Body of pancreas (tissue), 4 donors: ENCODE results near the gene IL17RA. TPM values are rescaled to one million over a fixed set of nuclear protein-coding genes. Genes with fewer than 3 reads are reported as not detected.

Source experiments
- ATAC-seq: fragments of 150-250 bp; one replicate; pipeline ENCODE4 v1.9.1; 2016
- DNase-seq, 4 donors: peaks; one replicate each; pipeline ENCODE4 v3.0.0-alpha.2; 2019
- H3K27ac ChIP-seq, 4 donors: fragments of 200-600 bp; sonication (generic); 1 replicate in 3 of 4; 2 replicates in 1 of 4; pipeline versions ENCODE4 v1.5.1 to v1.6.1; 2016 to 2019; ENCODE audit warnings: mild to moderate bottlenecking in 1 of 4, mixed read lengths in 1 of 4, moderate library complexity in 1 of 4
- H3K27me3 ChIP-seq, 2 donors: fragments of 200-600 bp; sonication (generic); one replicate each; pipeline ENCODE4 v1.6.0; 2016; ENCODE audit warnings: mild to moderate bottlenecking in 1 of 2
- H3K36me3 ChIP-seq, 2 donors: fragments of 200-600 bp; sonication (generic); replicated peaks in 1 of 2; 2 replicates each; pipeline ENCODE4 v1.5.1; 2016; ENCODE audit warnings: low read depth in 2 of 2; ENCODE audit not compliant: insufficient read depth in 1 of 2
- H3K4me1 ChIP-seq: fragments of 200-600 bp; sonication (generic); one replicate; pipeline ENCODE4 v1.6.0; 2016
- H3K4me3 ChIP-seq, 2 donors: fragments of 200-600 bp; sonication (generic); 1 replicate in 1 of 2; 2 replicates in 1 of 2; pipeline ENCODE4 v1.5.1; 2016 to 2019
- H3K9me3 ChIP-seq, 3 donors: fragments of 200-600 bp; sonication (generic); 1 replicate in 2 of 3; 2 replicates in 1 of 3; pipeline ENCODE4 v1.5.1; 2016
- POLR2A ChIP-seq, 3 donors: fragments of 450-650 bp; IDR thresholded peaks; one replicate each; pipeline ENCODE4 v1.6.1; 2016; ENCODE audit warnings: antibody characterized with exemption in 3 of 3, mild to moderate bottlenecking in 2 of 3
- WGBS, 2 donors: methylation state at CpG; one replicate each; pipeline ENCODE4 v1.1.5; 2017; 5-methylcytosine and 5-hydroxymethylcytosine counted together
- intact Hi-C: fragments of 100-400 bp; cut with DNase I; formaldehyde crosslinking; loops from one replicate; pipeline ENCODE4 v1.15.1; 2023
- total RNA-seq, 2 donors: library from RNA; depleted of rRNA; stranded (reverse); fragments of >200 nt; gene quantifications; one replicate each; pipeline ENCODE4 v1.1.0, GENCODE V29; 2016
- TF ChIP-seq, protein P1 (sequence below), 7 experiments: fragments of 450-650 bp in 4 of 7; fragments of 200-600 bp in 3 of 7; sonication (generic) in 3 of 7; IDR thresholded peaks; one replicate each; pipeline ENCODE4 v1.5.1; 2016 to 2019; ENCODE audit warnings: antibody characterized with exemption in 7 of 7

IL17RA gene
- total RNA-seq, 2 donors from 2014 or later: 8.3 to 13.8 TPM

DNA sequence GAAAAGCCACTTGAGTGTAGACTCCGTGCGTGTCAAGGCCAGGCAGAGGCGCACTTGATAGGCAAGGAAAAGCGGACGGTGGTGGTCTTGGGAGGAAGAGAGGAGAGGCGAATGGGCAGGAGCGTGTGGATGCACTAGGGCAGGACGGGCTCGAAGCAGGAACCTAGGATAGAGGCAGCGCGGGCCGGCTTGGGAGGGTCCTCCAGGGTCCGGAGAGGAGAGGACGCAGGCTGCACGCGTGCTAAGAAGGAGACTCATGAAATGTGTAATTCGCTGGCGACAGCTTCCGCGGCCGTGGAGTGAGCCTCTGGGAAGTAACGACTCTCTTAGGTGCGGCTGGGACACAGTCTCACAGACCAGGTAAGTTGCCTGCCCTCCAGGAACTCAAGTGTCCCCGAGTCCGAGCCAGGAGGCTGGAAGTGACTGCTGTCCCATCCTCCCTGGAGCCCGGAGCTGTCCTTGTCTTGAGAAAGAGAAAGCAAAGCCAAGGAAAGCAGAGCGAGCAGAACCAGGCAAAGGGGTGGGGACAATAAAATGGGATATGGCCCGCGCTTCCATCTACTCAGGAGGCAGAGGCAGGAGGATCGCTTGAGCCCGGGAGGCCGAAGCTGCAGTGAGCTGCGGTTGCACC, 874 bp upstream of the IL17RA start:
- intact Hi-C loops: no loop called here
- DNase-seq: peak in 1 of 4 donors; percentile 21
- H3K36me3 ChIP-seq: no peaks in the 10 kb centered on the region
- H3K4me1 ChIP-seq: peaks cover 26% of the 10 kb centered on the region
- 88 to 91% methylated on average over 33 of the region's 33 CpGs for WGBS, 2 donors
- no peak overlapping the region for H3K4me3 ChIP-seq
- TF ChIP-seq, protein P1, sequence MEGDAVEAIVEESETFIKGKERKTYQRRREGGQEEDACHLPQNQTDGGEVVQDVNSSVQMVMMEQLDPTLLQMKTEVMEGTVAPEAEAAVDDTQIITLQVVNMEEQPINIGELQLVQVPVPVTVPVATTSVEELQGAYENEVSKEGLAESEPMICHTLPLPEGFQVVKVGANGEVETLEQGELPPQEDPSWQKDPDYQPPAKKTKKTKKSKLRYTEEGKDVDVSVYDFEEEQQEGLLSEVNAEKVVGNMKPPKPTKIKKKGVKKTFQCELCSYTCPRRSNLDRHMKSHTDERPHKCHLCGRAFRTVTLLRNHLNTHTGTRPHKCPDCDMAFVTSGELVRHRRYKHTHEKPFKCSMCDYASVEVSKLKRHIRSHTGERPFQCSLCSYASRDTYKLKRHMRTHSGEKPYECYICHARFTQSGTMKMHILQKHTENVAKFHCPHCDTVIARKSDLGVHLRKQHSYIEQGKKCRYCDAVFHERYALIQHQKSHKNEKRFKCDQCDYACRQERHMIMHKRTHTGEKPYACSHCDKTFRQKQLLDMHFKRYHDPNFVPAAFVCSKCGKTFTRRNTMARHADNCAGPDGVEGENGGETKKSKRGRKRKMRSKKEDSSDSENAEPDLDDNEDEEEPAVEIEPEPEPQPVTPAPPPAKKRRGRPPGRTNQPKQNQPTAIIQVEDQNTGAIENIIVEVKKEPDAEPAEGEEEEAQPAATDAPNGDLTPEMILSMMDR (IDR thresholded peaks at IDR 0.05): no peak
- no peak for TF ChIP-seq POLR2A (IDR thresholded peaks at IDR 0.05)
- H3K27me3 ChIP-seq: no peaks in the 10 kb centered on the region
- ATAC-seq: no peak
- H3K9me3 ChIP-seq: no peaks in the 10 kb centered on the region
- peak overlapping the region in 3 of 4 donors; percentile 68 to 95 (median 91) for H3K27ac ChIP-seq

DNA sequence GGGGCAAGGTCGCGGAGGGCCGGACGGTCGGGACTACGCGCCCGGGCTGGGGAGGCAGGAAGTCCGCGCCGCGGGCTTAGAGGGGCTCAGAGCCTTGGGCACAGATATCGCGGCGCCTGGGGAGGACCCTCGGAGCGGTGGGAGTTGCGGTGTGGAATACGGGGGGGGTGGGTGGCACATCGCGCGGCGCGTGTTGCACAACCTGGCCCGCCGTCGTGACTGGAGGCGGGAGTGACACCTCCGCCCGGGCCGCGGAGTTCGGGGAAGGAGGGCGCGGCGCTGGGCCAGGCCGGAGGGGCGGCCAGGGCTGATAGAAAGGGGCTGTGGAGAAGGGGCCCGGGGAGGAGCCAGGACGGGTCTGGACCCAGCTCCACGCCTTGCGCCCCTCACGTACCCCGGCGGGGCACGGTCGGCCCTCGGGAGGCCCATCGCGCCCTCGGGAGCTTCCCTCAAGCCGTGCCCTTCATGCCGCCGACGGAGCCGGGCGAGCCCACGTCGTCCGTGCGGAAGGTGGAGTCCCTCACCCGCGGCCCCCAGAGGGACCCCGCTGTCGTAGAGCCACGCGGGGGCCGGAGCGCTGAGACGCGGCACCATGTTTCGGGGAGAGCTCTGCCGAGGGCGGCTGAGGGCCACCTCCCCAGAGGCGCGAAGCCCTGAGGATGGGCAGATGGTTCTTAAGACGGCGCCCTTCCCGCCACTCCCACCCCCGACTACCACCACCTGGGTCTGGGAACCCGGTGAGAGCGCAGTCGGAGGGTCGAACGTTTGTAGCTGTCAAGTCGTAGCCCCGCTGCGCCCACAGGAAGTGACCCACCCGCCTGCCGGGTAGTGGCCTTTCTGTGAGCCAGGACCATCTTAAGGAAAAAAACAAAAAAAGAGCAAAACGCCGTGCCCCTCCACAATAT, 729 bp downstream of the IL17RA start:
- ATAC-seq (peak; percentile 50), DNase-seq (peak; percentile 31 to 50 (median 45))
- TF ChIP-seq, protein P1 (IDR thresholded peaks at IDR 0.05): no peak
- no peak for TF ChIP-seq POLR2A (IDR thresholded peaks at IDR 0.05)
- Histone ChIP-seq H3K27ac (peak overlapping the region; percentile 48 to 95 (median 80)), H3K4me1 (peaks cover 26% of the 10 kb centered on the region), H3K27me3 (no peaks in the 10 kb centered on the region), H3K36me3 (no peaks in the 10 kb centered on the region), H3K9me3 (no peaks in the 10 kb centered on the region), H3K4me3 (peak overlapping the region; percentile 74 to 88)
- whole genome bisulfite sequencing, 2 donors: 8 to 19% methylated on average over 38 to 79 of the region's 92 CpGs
- intact Hi-C loops: loop anchor here (5.0 kb wide), 1 partner anchor 82 kb away; no protein-coding TSS in a partner anchor

DNA sequence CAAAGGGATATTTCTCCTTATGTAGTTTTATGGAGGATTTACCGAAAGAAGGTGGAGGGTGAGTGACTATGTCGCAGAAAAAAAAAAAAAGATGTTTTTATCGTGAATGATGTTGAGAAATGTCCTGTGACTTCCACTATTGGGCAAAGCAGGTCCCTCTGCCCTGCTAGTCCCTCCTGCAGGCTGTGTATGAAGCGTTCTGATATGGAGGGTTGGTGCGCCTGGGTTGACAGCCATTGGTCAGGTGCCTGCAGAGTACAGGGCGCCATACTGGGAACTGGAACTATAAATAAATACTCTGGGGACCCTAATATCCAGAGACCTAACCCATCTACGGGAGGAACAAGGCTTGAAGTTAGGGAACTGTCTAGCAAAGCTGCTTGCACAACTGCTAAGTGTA, 1.5 kb downstream of the IL17RA start:
- intact Hi-C loops: loop anchor here (5.0 kb wide), 1 partner anchor 81 kb away; no protein-coding TSS in a partner anchor
- Histone ChIP-seq H3K9me3 (no peaks in the 10 kb centered on the region), H3K4me3 (peak overlapping the region in 1 of 2 donors; percentile 88), H3K4me1 (peaks cover 26% of the 10 kb centered on the region), H3K27me3 (no peaks in the 10 kb centered on the region), H3K27ac (no peak overlapping the region), H3K36me3 (no peaks in the 10 kb centered on the region)
- WGBS, 2 donors: 78 to 86% methylated on average over 7 of the region's 7 CpGs
- ATAC-seq (no peak), DNase-seq (no peak)
- TF ChIP-seq, protein P1 (IDR thresholded peaks at IDR 0.05): no peak
- no peak for TF ChIP-seq POLR2A (IDR thresholded peaks at IDR 0.05)

DNA sequence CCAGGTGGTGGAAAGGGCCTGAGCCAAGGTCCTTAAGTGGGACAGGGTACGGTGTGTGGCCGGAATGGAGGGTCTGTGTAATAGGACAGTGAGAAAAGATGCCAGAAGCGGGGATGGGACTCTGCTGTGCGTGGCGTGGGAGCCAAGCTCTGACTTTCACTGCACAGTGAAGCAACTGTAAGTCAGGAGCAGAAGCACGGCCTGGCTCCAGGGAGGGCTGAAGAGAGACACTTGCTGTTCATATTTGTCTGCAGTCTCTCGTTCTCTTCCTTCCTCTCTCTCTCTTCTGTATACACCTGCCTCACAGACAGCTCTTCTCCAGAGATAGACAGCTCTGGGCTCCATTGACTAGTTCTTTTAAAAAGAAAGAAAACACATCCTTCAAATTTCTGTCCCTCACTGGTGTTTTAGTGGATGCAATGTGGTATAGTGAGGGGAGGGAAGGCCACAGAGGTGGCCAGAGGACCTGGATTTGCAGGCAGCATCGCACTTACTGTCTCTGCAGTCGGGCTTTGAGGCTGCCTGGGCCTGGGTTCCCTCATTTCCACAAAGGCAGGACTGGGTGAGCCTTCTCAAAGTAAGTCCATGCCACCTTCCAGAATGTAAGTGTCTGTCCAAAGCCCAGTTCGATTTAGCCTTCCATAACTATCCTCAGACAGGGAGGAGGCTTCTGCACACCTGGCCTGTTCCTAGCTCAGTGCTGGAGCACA, 2.1 kb downstream of the IL17RA start:
- no peaks in the 10 kb centered on the region for H3K9me3 ChIP-seq
- H3K27ac ChIP-seq: no peak overlapping the region
- peaks cover 26% of the 10 kb centered on the region for H3K4me1 ChIP-seq
- no peak for TF ChIP-seq POLR2A (IDR thresholded peaks at IDR 0.05)
- TF ChIP-seq, protein P1 (IDR thresholded peaks at IDR 0.05): no peak
- H3K36me3 ChIP-seq: no peaks in the 10 kb centered on the region
- ATAC-seq (no peak), DNase-seq (no peak)
- WGBS, 2 donors: 70 to 80% methylated on average over 10 of the region's 10 CpGs
- intact Hi-C loops: loop anchor here (5.0 kb wide), 1 partner anchor 80 kb away; no protein-coding TSS in a partner anchor
- no peak overlapping the region for H3K4me3 ChIP-seq
- no peaks in the 10 kb centered on the region for H3K27me3 ChIP-seq
